Left ventricle myocardium inferior (tissue), 1 donor: ENCODE results near the gene VWCE. TPM values are rescaled to one million over a fixed set of nuclear protein-coding genes. Genes with fewer than 3 reads are reported as not detected.
A peak's percentile ranks its signal among the peaks of the same experiment; 100 is the strongest.

Experiments
- DNase-seq: peaks from one replicate; pipeline ENCODE4 v3.0.0-alpha.2; 2020
- H3K27ac ChIP-seq: fragments of 200-600 bp; replicated peaks from 2 replicates; pipeline ENCODE4 v1.8.0; 2021
- H3K27me3 ChIP-seq: fragments of 200-600 bp; 2 replicates; pipeline ENCODE4 v1.8.0; 2021; ENCODE audit warnings: low read depth
- H3K36me3 ChIP-seq: fragments of 200-600 bp; 2 replicates; pipeline ENCODE4 v1.8.0; 2021
- H3K4me1 ChIP-seq: fragments of 200-600 bp; 2 replicates; pipeline ENCODE4 v1.8.0; 2021
- H3K4me3 ChIP-seq: fragments of 200-600 bp; 2 replicates; pipeline ENCODE4 v1.8.0; 2021; ENCODE audit warnings: mild to moderate bottlenecking, moderate library complexity
- H3K9me3 ChIP-seq: fragments of 200-600 bp; replicated peaks from 2 replicates; pipeline ENCODE4 v1.8.0; 2021
- intact Hi-C: fragments of 100-400 bp; cut with micrococcal nuclease; formaldehyde crosslinking; loops from one replicate; pipeline ENCODE4 v1.11.0; 2022
- total RNA-seq: library from RNA; stranded (reverse); fragmentation: NEBNext Ultra II Directional; extraction: Animal tissue kit (Norgen Biotek cat#: 25700); gene quantifications from one replicate; pipeline ENCODE4 v1.2.1, GENCODE V29; 2021
- TF ChIP-seq, protein P1 (sequence below): fragments of 200-600 bp; IDR thresholded peaks from 2 replicates; pipeline ENCODE4 v1.8.0; 2021; ENCODE audit warnings: antibody characterized with exemption, mild to moderate bottlenecking, borderline replicate concordance
- donor health status: DM: no; HTN: yes; CAD: no; lungs with severe emphysema.

Gene VWCE
- total RNA-seq, 1 donor from 2014 or later = 0.77 TPM

DNA sequence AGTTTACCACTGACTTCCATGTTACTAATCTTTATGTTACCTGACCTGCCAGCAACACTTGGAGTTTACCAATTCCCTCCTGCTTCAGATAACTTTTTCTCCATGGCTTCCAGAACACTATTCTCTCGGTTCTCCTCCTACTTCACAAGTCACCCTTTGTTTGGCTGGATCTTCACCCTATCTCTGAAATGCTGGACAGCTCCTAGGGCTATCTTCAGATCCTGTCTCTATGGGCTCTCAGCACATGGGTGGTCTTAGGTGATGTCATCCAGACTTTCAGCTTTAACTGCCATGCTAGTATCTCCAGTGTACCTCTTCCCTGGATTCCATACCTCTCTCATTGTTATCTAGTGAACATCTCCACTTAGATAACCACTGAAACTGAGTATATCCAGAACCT is 12.2 kb upstream of the VWCE start:
- no peak for DNase-seq
- H3K9me3 ChIP-seq = no peaks in the 10 kb centered on the region
- H3K36me3 ChIP-seq = peaks cover 100% of the 10 kb centered on the region
- TF ChIP-seq, protein P1, sequence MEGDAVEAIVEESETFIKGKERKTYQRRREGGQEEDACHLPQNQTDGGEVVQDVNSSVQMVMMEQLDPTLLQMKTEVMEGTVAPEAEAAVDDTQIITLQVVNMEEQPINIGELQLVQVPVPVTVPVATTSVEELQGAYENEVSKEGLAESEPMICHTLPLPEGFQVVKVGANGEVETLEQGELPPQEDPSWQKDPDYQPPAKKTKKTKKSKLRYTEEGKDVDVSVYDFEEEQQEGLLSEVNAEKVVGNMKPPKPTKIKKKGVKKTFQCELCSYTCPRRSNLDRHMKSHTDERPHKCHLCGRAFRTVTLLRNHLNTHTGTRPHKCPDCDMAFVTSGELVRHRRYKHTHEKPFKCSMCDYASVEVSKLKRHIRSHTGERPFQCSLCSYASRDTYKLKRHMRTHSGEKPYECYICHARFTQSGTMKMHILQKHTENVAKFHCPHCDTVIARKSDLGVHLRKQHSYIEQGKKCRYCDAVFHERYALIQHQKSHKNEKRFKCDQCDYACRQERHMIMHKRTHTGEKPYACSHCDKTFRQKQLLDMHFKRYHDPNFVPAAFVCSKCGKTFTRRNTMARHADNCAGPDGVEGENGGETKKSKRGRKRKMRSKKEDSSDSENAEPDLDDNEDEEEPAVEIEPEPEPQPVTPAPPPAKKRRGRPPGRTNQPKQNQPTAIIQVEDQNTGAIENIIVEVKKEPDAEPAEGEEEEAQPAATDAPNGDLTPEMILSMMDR = no peak
- intact Hi-C loops = no loop called here
- H3K27ac ChIP-seq = no peak overlapping the region
- no peaks in the 10 kb centered on the region for H3K4me1 ChIP-seq
- H3K27me3 ChIP-seq = no peaks in the 10 kb centered on the region
- H3K4me3 ChIP-seq = no peak overlapping the region

DNA sequence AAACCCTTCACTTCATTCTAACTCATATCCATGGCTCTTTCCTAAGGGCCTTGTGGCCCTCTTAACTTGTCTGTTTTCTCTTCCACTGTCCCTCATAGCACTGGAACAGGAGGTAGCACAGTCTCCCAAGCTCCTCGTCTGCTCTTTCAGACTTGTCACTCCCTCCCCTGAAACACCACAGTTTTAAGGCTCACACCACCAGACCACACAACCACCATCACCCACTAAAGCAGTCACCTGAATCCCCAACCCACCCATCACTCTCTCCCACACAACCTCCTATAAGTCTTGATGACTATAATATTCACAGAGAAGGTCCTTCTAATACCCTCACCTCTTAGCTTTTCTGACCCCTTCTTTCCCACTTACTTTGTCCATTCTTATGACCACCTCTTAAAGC is 11.1 kb upstream of the VWCE start:
- Histone ChIP-seq H3K4me1 (no peaks in the 10 kb centered on the region), H3K4me3 (no peak overlapping the region), H3K9me3 (no peaks in the 10 kb centered on the region), H3K27ac (no peak overlapping the region), H3K27me3 (no peaks in the 10 kb centered on the region), H3K36me3 (peaks cover 100% of the 10 kb centered on the region)
- TF ChIP-seq, protein P1 = no peak
- no peak for DNase-seq
- intact Hi-C loops = no loop called here

DNA sequence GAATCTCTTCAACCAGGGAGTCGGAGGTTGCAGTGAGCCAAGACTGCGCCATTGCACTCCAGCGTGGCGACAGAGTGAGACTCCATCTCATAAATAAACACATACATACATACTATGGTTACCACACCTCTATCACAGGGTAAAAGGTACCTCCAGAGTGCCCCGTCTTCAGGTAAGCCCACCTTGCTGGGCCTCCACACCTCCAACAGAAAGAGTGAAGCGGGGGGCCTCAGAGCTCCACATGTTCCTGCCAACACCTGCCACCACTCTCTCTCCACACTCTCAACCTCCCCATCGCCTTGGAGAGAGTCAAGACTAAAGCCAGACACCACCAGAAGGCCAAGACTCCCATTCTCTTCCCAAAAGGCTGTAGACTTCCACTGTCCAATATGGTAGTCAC is 10.3 kb upstream of the VWCE start:
- H3K36me3 ChIP-seq = peaks cover 100% of the 10 kb centered on the region

DNA sequence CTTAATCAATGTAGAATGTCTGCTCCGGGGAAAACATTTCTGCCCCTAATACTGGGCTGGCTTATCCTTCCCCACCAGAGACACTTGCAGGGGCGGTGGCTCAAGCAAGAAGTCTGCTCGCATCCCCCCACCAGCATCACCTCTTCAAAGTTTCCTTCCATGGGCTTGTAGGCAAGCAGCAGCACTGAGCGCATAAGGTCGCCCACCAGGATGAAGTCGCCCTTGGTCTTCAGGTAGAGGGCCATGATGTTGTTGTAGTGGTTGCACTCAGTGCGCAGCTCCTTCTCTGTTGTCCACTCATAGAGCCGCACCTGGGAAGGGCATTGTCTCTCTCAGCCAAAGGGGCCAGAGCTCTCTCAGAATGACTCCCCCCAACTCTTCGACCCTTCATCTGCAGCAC is 8.6 kb upstream of the VWCE start:
- TF ChIP-seq, protein P1 = no peak
- Histone ChIP-seq H3K4me3 (no peak overlapping the region), H3K4me1 (peaks cover 2% of the 10 kb centered on the region), H3K27ac (no peak overlapping the region), H3K27me3 (no peaks in the 10 kb centered on the region), H3K9me3 (no peaks in the 10 kb centered on the region), H3K36me3 (peaks cover 99% of the 10 kb centered on the region)
- intact Hi-C loops = no loop called here
- no peak for DNase-seq

More for the DNA sequence above, 10.3 kb upstream of the VWCE start:
- H3K27me3 ChIP-seq = no peaks in the 10 kb centered on the region
- no peaks in the 10 kb centered on the region for H3K4me1 ChIP-seq
- TF ChIP-seq, protein P1 = no peak
- intact Hi-C loops = no loop called here
- H3K9me3 ChIP-seq = no peaks in the 10 kb centered on the region
- no peak for DNase-seq
- H3K27ac ChIP-seq = no peak overlapping the region
- no peak overlapping the region for H3K4me3 ChIP-seq

DNA sequence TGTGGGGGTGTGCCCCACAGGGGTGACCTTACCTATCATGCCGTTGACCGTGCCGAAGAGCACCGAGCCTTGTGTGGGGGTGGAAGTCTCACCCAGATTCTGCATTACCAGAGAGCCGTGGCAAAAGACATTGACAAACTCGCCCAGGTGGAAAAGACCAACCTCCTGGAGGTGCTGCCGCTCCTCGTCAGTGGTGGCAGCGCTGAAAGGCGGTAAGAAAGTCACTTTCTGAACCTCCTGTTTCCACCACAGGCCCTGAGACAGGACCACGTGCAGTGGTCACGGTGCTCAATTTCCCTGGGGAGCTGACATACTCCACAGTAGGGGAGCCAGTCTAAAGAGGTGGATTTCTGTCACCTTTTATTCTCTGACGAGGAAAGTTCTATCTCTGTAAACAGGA is 7.4 kb upstream of the VWCE start:
- H3K9me3 ChIP-seq = no peaks in the 10 kb centered on the region
- TF ChIP-seq, protein P1 = no peak
- peaks cover 14% of the 10 kb centered on the region for H3K4me1 ChIP-seq
- H3K36me3 ChIP-seq = peaks cover 90% of the 10 kb centered on the region
- H3K27ac ChIP-seq = no peak overlapping the region
- intact Hi-C loops = no loop called here
- no peaks in the 10 kb centered on the region for H3K27me3 ChIP-seq
- DNase-seq = no peak
- no peak overlapping the region for H3K4me3 ChIP-seq

DNA sequence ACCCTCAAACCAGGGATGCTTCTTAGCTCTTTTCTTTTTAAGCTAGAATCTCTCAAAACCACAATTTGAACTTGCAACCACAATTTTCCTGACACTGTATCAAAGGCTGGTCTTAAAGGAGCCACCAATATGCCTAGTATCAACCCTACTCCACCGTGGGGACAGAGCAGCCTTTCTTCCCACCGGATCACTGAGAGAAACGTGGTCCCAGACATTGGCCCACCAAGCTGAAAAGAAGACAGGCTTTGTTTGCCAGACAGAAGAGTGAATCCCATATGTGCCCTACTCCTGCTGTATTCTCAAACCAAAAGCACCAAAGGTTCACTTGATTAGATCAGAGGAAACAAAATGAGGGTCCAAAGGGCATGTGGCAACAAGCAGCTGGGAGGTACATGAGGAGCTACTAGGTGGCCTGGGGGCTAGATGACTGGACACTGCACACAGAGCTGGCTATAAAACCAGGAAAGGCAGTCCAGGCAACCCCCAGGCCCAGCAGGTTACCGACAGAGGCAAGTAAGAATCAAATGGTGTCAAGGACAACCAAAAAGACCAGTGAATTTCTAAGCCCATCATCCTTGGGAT is 3.6 kb upstream of the VWCE start:
- no peaks in the 10 kb centered on the region for H3K27me3 ChIP-seq
- H3K4me3 ChIP-seq = no peak overlapping the region
- H3K27ac ChIP-seq = peak overlapping the region; percentile 53
- TF ChIP-seq, protein P1 = no peak
- intact Hi-C loops = no loop called here
- peaks cover 41% of the 10 kb centered on the region for H3K4me1 ChIP-seq
- DNase-seq = no peak
- H3K36me3 ChIP-seq = peaks cover 52% of the 10 kb centered on the region
- no peaks in the 10 kb centered on the region for H3K9me3 ChIP-seq
